CD4-positive, alpha-beta T cell treated with Interleukin-15 for 4 hours (primary cell): ENCODE data around the gene DHRS11.
"Not testable (repeated sequence)": the region's sequence is repeated elsewhere in the genome, so short reads cannot be mapped to it uniquely, and the experiment has no call there.

Experiments
- DNase-seq: peaks from one replicate; pipeline ENCODE4 v3.0.0-alpha.2; 2020; ENCODE audit warnings: low spot score

Gene DHRS11

DNA sequence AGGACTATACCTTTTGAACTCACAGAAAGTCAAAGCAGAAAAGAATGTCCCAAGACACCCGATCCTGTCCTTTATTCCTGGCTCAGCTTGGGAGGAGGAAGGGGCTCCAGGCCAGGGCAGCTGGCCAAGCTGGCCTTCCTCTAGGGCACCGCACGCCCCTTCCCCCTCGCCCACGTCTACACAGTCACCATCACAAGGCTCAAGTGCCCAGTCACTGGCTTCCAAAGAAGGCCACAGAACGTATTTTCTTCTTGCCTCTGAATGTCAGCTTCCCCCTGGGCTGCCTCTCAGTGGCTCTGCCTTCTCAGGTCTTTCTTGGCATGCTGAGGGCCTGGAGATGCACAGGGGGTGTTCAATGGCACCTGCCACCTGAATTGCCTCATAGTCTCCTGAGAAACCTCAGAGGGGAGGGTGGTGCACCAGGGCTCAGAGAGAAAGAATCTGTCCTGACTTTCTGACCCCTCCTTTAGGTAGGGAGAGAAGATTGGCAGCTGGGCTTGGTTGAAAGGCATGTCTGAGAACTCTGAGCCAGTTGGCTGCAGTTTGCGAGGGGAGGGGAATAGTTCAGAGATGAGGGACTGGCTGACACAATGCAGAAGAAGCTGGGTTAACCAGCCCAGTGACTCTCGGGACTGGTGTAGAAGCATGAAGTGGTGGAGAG, 2.1 kb downstream of the DHRS11 start:
- no peak for DNase-seq

DNA sequence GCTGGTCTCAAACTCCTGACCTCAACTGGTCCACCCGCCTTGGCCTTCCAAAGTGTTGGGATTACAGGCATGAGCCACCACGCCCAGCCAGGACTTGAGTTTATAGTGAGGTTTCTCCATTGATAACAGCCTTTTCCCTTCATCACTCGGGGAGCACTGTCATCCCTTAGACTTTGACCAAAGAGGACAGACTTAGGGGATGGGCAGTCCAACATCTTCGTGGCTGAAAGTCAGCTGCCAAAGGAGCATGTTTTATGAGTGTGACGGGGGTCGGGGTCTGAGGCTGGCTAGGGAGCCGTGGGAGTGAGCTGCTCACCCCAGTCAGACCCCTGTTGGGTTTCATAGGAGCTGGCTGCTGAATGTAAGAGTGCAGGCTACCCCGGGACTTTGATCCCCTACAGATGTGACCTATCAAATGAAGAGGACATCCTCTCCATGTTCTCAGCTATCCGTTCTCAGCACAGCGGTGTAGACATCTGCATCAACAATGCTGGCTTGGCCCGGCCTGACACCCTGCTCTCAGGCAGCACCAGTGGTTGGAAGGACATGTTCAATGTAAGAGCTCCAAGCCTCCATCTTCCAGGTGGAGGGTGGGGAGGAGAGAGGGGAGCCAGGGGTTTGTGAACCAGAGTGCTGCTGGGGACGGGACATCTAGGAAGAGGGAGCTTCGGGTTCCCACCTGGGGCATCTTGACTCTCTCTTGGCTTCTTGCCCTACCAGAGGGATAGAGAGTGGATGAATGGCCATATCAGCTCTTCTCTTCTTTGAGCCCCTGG, 3.1 kb downstream of the DHRS11 start:
- no peak for DNase-seq

DNA sequence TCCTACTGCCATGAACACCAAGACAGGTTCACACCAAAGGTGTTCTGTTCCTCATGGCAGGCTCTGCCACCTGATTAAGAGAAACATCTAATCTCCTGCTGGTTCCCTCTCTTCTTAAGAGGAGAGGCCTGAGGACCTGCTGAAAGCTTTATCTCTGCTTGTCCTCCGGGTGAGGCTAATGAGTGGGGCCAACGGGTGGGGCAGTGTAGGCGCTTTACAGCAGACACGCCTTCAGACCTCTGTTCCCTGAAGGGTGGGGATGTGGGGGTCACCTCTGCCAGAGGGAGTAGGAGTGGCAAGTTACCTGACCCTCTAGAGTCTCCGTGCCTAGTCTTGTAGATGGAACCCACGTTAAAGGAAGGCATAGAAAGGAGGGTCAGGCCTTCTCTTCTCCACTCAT, 5.5 kb downstream of the DHRS11 start:
- DNase-seq, result no peak

DNA sequence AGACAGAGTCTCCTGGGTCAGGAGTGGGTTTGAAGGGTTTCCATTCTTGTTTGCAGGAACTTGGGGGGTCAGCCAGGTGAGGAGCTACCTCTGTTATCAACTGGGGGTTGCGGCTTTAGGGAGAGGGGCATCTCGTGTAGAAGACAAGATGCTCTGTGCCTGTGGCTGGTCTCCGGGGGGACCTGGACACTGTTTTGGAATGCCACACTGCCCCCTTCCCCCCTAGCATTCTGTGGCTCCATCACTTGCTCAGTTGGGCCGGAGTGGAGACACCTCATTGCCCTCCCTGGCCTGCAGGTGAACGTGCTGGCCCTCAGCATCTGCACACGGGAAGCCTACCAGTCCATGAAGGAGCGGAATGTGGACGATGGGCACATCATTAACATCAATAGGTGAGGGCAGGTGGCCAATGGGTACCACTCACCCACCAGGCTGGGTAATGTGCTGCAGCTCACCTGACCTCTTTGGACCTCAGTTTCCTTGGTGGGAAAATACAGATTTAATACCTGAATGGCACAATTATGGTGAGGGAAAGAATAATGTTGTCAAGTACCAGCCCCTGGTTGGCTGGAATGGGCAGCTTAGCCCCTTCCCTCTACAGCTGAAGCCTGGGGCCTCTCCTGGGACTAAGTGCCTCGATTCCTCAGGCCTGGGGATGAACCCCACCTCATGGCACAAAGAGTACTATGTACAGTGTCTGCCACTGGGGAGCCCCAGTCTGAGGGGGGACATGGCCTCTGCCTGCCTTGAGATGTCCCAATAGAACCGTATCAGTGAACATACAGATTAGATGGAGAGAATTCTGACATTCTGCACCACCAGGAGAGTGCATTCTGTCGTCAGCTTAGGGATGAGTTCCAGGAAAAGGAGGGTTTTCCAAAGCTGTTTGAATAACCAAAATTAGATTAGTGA, 6.4 kb downstream of the DHRS11 start:
- no peak for DNase-seq

DNA sequence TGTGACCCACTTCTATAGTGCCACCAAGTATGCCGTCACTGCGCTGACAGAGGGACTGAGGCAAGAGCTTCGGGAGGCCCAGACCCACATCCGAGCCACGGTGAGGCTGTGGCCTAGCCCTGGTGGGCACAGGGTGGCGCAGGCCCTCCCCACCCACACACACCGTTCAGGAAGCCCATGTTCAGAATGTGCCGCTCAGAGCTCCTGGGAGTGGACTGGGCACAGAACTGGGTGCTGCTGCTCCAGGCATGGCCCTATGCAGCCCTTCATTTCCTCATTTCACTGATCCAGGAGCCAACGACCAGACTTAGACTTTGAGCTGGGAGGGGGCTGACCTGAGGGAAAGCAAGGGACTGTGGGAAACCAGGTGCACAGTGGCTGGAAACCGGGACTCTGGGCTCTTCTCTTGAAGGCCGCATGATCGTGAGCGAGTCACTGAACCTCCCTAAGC, 7.3 kb downstream of the DHRS11 start:
- no peak for DNase-seq

DNA sequence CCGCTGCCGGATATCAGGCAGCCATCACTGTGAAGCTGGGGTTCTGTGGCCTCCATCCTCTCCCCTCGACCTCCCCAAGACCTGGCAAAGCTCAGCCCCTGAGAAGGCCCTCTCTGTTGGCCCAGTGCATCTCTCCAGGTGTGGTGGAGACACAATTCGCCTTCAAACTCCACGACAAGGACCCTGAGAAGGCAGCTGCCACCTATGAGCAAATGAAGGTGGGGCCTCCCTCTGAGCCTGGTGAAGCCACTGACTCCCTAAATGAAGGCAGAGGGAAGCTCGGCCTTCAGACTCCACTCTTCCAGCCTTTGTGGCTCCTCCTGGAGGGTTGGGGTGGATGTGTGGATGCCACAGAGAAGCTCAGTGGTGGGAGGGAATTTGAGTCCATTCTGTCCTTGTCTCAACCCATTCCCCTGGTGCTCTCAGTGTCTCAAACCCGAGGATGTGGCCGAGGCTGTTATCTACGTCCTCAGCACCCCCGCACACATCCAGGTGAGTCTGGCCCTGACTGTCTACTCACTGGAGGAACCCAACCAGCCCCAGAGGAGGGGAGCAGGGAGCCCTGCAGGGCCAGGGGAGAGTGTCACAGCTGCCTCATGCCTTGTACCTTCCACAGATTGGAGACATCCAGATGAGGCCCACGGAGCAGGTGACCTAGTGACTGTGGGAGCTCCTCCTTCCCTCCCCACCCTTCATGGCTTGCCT, 8.0 kb downstream of the DHRS11 start:
- DNase-seq, result no peak

DNA sequence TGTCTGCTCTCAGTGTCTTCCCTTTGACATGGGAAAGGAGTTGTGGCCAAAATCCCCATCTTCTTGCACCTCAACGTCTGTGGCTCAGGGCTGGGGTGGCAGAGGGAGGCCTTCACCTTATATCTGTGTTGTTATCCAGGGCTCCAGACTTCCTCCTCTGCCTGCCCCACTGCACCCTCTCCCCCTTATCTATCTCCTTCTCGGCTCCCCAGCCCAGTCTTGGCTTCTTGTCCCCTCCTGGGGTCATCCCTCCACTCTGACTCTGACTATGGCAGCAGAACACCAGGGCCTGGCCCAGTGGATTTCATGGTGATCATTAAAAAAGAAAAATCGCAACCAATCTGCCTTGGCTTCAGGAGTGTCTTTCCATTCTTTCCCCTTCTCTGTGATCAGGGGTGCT, 8.8 kb downstream of the DHRS11 start:
- DNase-seq, result no peak

DNA sequence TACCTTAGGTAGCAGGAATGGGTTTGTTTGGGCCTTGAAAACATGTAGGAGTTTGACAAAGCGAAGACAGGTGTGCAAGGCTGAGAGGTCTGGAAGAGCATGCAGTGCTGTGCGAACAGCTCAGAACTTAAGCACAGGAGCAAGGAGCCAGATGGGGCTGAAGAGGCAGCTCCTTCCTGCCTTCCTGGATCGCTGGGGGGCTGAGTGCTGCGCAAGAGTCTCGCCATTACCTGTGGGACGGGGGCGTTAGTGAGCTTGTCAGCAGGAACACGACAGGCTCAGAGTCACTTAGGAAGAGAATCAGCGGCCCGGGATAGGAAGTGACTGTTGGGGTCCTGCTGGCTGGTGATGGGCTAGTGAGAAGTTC, 9.2 kb downstream of the DHRS11 start:
- DNase-seq, result no peak

DNA sequence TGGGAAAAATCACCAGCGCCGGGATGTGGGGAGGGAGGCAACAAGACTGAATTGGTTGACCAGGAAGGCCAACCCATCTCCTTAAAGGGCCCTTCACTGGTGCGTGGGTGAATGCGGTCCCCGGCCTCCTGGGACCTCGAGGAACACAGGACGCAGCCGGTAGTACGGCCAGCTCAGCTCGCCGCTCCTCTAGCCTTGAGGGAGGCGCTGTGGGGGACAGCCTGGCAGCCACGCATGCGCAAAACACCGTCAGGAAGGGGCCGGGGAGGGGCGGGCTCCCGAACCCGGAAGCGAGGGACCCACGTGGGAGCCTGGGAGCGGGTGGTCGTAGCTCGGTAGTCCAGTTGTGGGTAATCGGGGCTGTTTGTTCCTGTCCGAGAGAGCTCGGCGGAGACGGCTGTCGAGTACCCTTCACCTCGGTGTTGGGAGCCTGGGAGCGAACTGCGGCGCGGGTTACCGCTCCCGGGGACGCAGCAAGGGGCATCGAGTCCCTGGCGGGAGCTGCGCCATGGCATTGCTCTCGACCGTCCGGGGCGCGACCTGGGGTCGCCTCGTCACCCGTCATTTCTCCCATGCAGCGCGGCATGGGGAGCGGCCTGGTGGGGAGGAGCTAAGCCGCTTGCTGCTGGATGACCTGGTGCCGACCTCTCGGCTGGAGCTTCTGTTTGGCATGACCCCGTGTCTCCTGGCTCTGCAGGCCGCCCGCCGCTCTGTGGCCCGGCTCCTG, 9.8 kb downstream of the DHRS11 start, which contains the start of gene MRM1:
MRM1 (plus strand) TSS at position 281 of the 727 bp plus-strand sequence; CDS start at position 509, 228 bp downstream.
- peak; percentile 90 for DNase-seq

DNA sequence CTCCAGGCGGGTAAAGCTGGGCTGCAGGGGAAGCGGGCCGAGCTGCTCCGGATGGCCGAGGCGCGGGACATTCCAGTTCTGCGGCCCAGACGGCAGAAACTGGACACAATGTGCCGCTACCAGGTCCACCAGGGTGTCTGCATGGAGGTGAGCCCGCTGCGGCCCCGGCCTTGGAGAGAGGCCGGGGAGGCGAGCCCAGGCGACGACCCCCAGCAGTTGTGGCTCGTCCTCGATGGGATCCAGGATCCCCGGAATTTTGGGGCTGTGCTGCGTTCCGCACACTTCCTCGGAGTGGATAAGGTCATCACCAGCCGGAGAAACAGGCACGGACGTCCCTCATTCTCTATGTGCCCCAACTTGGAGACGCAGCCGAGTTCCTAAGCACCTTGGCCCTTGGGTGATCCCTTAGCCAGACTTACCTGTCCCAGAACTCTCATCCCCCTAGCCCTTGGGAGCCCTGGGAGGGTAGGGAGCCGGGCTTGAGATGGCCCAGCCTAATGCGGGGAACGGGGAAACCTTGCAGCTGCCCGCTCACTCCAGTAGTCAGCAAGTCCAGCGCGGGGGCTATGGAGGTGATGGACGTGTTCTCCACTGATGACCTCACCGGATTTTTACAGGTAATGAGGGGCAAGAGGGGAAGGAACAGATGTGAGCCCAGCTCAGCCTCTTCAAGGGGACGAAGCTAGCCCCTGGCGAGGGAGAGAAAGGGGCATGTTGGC, 10.5 kb downstream of the DHRS11 start:
- DNase-seq, result no peak

DNA sequence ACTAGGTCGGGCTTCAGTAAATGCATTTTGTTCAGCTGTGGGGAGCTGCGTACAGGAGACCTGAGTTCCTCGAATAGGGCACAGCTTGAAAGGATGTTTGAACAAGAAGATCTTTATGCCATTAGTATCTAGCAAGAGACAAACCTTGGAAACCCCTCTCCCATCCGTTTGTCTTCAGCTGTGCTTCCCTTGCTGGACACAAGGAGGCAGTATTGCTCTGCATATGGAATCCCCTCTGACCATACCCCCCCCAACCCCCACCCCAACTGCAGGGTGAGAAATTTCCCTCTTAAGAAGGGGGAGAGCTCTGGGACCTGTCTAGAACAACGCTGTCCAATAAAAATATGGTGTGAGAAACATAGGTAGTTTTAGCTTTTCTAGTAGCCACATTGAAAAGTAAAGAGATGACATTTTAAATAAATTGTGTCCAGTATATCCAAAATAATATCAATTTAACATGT, 11.3 kb downstream of the DHRS11 start:
- peak; percentile 76 for DNase-seq

DNA sequence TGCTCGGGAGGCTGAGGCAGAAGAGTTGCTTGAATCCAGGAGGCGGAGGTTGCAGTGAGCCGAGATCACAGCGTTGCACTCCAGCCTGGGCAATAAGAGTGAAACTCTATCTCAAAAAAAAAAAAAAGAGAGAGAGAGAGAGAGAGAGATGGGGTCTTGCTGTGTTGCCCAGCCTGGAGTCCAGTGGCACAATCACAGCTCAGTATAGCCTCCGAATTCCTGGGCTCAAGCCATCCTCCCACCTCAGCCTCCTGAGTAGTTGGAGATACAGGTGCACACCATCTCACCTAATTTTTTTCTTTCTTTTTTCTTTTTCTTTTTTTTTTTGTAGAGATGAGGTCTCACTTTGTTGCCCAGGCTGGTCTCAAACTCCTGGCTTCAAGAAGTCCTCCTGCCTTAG, 13.3 kb downstream of the DHRS11 start:
- not testable (repeated sequence) for DNase-seq

DNA sequence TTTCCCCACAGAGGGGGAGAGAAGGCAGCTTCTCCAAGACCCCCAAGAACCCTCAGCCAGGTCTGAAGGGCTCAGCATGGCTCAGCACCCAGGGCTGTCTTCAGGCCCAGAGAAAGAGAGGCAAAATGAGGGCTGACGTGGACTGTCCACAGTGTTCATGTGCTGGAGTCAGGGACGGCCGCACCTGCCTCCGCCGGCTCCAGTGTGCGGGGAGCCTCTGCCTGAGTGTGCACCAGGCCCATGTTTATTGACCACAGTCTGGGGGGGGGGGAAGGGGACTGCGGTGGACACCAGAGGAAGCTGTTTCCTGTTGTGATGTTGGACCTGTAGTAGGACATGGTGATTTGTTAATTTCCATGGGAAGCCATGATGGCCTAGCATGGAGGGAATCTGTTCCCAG, 16.6 kb downstream of the DHRS11 start:
- no peak for DNase-seq

DNA sequence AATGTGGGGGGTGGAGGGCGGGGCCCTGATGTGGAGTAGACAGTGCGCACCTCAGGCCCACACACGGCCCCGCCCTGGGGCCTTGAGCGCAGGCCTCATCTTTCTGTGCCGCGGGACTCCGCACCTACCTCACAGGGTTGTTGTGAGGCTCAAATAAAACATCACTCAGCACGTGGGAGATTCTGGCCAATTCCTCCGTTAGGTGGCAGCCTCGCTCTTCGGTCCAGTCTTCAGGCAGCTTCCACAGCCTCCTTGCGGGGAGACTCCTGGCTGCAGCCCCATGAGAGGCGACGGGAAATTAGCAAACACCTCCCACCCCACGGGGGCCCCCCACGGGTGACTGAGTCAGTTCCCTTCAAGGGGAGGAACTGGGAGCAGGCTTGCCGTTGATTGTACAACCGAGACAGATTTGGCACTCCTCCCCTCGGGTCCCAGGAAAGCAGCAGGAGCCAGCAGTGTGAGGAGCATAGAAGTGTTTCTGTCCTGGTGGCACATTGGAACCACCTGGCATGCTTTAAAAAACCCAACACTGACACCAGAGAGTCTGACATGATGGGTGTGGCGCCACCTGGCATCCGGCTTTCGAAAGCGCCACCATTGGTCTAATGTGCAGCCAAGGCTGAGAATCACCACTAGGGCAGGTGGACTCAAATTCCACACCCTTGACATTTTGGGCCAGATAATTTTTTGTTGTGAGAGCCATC, 17.3 kb downstream of the DHRS11 start:
- no peak for DNase-seq

DNA sequence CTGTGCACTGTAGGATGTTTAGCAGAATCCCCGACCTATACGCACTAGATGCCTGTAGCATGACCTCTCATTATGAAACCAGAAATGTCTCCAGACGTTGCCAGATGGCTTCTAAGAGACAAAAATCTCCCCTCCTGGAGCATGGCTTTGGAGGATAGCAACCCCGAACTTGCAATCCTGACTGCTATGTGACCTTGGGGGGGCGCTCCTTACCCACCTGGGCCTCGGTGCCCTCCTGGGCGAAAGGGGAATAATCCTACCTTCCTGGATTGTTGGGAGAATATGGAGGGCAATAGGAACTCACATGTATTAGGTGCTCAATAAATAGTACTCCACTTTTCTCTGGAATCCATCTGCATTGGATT, 17.8 kb downstream of the DHRS11 start:
- no peak for DNase-seq

DNA sequence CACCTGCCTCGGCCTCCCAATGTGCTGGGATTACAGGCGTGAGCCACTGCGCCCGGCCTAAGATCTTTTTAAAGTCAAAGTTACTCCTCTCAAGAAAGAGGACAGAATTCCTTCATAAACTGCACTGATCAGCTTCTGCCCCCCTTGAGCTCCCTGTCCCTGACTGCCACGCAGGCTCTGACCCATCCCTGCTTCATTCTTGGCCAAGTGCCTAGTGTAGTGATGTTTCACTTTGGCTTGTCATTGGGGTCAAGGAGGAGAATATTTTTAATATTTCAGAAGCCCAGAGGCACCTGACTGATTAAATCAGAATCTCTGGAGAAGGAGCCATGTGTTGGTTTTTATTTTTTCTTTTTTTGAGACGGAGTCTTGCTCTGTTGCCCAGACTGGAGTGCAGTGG, 18.8 kb downstream of the DHRS11 start:
- no peak for DNase-seq

DNA sequence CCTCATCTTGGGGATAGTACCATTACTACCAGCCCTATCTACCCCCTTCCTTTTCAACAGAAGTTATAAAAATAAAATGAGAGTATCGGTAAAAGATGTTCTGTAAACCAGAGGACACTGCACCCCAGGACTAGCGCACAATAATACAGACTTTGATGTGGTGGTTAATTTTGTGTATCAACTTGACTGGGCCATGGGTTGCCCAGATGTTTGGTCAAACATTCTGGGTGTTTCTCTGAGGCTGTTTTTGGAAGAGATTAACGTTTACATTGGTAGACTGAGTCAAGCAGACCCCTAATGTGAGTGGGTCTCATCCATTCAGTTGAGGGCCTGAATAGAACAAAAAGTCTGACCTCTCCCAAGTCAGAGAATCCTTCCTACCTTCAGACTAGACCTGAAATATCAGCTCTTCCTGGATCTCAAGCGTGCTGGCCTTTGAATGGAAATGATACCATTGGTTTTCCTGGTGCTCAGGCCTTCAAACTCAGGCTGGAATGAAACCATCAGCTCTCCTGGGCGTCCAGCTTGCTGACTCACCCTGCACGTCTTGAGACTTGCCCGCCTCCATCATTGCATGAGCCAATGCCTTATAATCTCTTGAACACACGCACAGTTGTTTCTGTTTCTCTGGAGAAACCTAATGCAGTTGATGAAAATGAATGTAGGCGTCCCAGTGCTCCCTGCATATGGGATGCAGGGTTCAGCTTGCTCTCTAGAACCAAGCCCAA, 19.8 kb downstream of the DHRS11 start:
- DNase-seq, result no peak

DNA sequence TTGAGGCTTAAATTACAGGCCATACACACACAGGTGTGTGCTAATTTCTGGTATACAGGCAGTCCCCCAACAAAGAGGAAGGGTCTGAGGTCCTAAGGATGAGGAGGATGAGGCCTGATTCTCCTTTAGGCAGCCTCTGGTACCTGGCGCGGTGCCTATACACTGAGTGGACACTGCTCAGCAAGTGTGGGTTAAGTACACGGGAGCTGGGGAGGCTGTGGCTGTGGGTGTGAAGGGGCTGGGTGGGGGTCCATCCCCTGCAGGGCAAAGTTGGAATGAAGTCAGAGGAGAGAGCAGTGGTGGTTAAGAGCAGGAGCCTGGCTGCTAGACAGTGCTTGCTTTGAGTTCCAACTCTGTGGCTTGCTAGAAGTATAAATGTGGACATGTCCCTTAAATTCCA, 20.6 kb downstream of the DHRS11 start:
- no peak for DNase-seq

DNA sequence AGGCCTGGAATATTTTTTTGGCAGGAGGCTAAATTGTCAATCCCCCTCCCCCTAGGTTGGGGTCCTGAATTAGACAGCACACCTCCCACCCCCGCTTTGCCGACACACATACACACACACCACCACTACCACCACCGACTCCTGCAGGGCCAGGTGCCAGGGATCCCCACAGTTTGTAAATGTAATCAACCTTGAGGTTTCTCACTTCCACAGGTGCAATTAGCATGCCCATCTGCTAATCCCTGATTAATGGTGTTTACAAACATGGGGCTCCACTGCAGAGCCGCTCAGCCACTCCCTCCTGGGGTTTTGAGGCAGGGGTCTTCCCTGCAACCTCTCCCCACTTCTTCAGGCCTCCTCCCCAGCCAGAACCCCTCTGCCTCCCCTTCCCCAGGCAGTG, 21.5 kb downstream of the DHRS11 start:
- no peak for DNase-seq
